Progenitor cell of endocrine pancreas (in vitro differentiated cells): ENCODE results near the gene APBB1. TPM values are rescaled to one million over a fixed set of nuclear protein-coding genes. Genes with fewer than 3 reads are reported as not detected.

Experiments used
- DNase-seq: peaks from one replicate; pipeline ENCODE4 v3.0.0; 2021; ENCODE audit warnings: low spot score; ENCODE audit not compliant: unreplicated experiment
- H3K27ac Mint-ChIP-seq: 2 replicates; pipeline ENCODE4 v1.8.0; 2021; ENCODE audit warnings: mild to moderate bottlenecking, moderate library complexity, mixed read lengths
- H3K27me3 Mint-ChIP-seq: 2 replicates; pipeline ENCODE4 v1.8.0; 2021; ENCODE audit warnings: mixed read lengths
- H3K36me3 Mint-ChIP-seq: 2 replicates; pipeline ENCODE4 v1.8.0; 2022; ENCODE audit warnings: mixed read lengths; ENCODE audit not compliant: insufficient read depth
- H3K4me1 Mint-ChIP-seq: 2 replicates; pipeline ENCODE4 v1.8.0; 2021; ENCODE audit warnings: low read depth, mixed read lengths
- H3K4me3 Mint-ChIP-seq: 2 replicates; pipeline ENCODE4 v1.8.0; 2021; ENCODE audit warnings: low read depth, mild to moderate bottlenecking, moderate library complexity, mixed read lengths
- H3K9me3 Mint-ChIP-seq: 2 replicates; pipeline ENCODE4 v1.8.0; 2021; ENCODE audit warnings: low read depth, mixed read lengths
- total RNA-seq: library from RNA; stranded (reverse); gene quantifications from 2 replicates; pipeline ENCODE4 v1.2.1, GENCODE V29; 2021
- TF ChIP-seq, protein P1 (sequence below): fragments of 200-600 bp; sonication (generic); IDR thresholded peaks from one replicate; pipeline ENCODE4 v1.5.0; 2021; ENCODE audit warnings: antibody characterized with exemption, mild to moderate bottlenecking; ENCODE audit not compliant: unreplicated experiment

The APBB1 gene
- total RNA-seq, 1 donor from 2014 or later = 71.4 TPM

DNA sequence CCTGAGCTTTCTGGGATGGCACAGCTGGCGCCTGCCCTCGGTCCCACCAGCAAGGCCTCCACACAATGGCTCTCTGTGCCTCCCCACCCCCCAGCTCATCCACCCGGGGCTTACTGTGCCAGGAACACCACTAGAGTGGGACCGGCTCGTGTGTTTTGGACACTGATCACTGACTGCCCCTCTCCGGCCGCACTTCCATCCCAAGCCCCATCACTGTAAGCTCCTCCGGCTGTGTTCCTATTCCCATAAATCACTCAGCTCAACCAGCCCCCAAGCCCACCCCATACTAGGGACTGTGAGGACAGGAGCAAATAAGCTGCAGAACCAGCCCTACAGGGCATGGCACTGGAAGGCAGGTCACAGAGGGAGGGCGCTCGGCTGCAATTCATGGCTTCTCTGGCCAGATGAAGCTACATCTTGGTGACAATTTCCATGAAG, 7.3 kb downstream of the APBB1 start:
- no peak overlapping the region for H3K4me3 Mint-ChIP-seq
- H3K27ac Mint-ChIP-seq = no peak overlapping the region
- TF ChIP-seq, protein P1, sequence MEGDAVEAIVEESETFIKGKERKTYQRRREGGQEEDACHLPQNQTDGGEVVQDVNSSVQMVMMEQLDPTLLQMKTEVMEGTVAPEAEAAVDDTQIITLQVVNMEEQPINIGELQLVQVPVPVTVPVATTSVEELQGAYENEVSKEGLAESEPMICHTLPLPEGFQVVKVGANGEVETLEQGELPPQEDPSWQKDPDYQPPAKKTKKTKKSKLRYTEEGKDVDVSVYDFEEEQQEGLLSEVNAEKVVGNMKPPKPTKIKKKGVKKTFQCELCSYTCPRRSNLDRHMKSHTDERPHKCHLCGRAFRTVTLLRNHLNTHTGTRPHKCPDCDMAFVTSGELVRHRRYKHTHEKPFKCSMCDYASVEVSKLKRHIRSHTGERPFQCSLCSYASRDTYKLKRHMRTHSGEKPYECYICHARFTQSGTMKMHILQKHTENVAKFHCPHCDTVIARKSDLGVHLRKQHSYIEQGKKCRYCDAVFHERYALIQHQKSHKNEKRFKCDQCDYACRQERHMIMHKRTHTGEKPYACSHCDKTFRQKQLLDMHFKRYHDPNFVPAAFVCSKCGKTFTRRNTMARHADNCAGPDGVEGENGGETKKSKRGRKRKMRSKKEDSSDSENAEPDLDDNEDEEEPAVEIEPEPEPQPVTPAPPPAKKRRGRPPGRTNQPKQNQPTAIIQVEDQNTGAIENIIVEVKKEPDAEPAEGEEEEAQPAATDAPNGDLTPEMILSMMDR = no peak
- peaks cover 7% of the 10 kb centered on the region for H3K4me1 Mint-ChIP-seq
- DNase-seq = no peak
- no peaks in the 10 kb centered on the region for H3K9me3 Mint-ChIP-seq
- H3K27me3 Mint-ChIP-seq = no peaks in the 10 kb centered on the region
- H3K36me3 Mint-ChIP-seq = peaks cover 10% of the 10 kb centered on the region

DNA sequence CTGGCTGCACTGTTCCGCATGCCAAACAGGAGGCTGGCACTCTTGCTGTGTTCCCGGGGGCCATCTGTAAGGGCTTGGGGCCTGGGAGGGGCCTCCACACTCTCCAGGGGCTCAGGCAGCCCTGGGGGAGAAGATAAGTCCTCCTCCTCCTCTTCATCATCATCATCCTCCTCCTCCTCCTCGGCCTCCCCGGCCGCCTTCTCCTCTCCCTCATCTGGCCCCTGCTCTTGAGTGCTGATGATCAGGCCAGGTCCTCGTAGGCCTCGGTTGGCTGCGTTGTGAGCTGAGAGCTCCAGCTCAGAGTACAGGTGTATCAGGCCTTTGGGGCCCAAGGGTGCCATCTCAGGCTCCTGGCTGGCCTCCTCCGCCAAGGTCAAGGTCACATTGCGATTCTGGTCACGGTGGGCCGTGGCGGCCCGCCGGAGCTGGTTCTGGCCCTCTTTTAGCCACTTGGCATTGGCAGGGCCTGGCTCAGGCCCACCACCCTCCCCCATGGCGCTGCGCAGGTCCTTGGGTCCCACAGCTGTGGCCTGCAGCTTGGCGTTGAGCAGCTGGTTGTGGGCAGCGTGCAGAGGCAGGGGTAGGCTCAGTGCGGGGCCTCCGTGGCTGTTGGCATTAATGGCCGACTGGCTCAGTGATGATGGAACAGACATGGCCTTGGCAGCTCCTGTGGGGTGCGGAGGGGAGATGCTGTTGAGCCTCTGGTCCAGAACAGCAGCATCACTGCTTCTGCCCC, 8.0 kb downstream of the APBB1 start:
- Mint-ChIP-seq H3K4me3 (no peak overlapping the region), H3K27ac (no peak overlapping the region), H3K36me3 (peaks cover 10% of the 10 kb centered on the region), H3K27me3 (no peaks in the 10 kb centered on the region), H3K4me1 (peaks cover 7% of the 10 kb centered on the region), H3K9me3 (no peaks in the 10 kb centered on the region)
- TF ChIP-seq, protein P1 = no peak
- DNase-seq = no peak

DNA sequence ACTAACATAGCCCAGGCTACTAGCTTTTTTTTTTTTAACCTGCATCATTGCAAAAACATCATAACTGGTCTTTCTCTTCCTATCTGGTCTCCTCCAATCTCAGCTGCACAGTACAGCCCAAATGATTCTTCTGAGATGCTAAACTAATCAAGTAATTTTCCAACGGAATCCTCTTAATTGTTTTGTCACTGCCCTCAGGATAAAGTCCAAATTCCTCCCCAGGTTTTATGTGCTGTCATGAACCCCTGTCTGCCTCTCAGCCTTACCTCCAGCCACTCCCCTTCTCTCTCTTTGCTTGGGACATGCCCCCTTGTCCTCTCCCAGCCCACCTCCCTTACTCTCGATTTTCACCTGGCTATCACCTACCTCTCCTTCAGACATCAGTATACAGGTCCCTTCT, 12.5 kb downstream of the APBB1 start:
- DNase-seq = no peak
- TF ChIP-seq, protein P1 = no peak
- peaks cover 14% of the 10 kb centered on the region for H3K36me3 Mint-ChIP-seq
- no peaks in the 10 kb centered on the region for H3K9me3 Mint-ChIP-seq
- no peaks in the 10 kb centered on the region for H3K27me3 Mint-ChIP-seq
- no peak overlapping the region for H3K27ac Mint-ChIP-seq
- no peak overlapping the region for H3K4me3 Mint-ChIP-seq
- no peaks in the 10 kb centered on the region for H3K4me1 Mint-ChIP-seq

DNA sequence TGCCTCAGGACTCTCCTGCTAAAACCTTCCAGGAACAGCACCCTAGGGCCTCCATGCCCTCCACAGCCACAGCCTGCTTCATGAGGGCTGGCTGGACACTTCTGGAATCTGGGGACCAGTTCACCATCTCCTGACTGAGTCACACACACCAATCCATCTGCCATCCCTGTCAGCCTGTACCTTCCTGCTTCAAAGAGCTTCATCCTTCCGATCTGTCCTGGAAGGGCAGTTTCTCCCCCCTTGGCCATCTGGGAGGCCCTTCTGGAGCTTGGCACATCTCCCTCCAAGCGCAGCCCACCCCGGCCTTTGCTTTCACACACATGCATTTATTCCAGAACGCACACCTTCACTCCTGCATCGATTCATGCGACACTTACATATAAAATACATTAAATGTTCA, 13.0 kb downstream of the APBB1 start:
- Mint-ChIP-seq H3K4me1 (no peaks in the 10 kb centered on the region), H3K4me3 (no peak overlapping the region), H3K36me3 (peaks cover 16% of the 10 kb centered on the region), H3K9me3 (no peaks in the 10 kb centered on the region), H3K27me3 (no peaks in the 10 kb centered on the region), H3K27ac (no peak overlapping the region)
- no peak for DNase-seq
- TF ChIP-seq, protein P1 = no peak

DNA sequence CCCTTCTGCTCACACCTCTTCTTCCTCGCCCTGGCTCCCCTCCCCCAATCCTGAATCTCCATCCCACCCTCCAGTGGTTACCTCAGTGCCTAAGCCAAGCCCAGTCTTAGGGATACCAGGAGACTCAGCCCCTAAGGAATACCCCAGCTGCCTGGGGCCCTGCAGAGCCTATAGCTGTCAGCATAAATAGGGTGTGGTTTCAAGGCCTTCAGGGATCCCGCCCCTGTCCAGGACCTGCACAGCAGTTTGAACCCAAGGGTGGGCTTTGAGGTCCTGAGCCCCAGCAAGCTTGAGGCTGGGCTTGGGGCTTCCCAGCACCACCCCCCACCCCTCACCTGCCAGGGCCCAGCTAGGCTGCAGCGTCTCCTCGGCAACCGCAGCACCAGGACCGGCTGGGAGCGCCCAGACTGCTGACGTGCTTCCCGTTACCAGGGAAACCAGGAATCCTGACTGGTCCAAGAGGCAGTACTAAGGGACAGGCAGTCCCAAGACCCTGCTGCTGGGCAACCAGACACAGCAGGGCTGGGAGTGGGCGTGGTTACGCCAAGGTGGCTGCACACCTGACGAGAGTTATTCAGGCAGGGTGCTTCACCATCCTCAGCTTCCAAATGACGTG, 13.7 kb downstream of the APBB1 start:
- peaks cover 16% of the 10 kb centered on the region for H3K36me3 Mint-ChIP-seq
- DNase-seq = no peak
- no peak overlapping the region for H3K27ac Mint-ChIP-seq
- no peaks in the 10 kb centered on the region for H3K27me3 Mint-ChIP-seq
- H3K4me3 Mint-ChIP-seq = no peak overlapping the region
- no peaks in the 10 kb centered on the region for H3K4me1 Mint-ChIP-seq
- TF ChIP-seq, protein P1 = no peak
- no peaks in the 10 kb centered on the region for H3K9me3 Mint-ChIP-seq
